ENCODE data around the gene SLX4IP.
"Not testable (repeated sequence)": the region's sequence is repeated elsewhere in the genome, so short reads cannot be mapped to it uniquely, and the experiment has no call there.

SLX4IP gene

GRCh38 chr20:10579942-10580341 is 144.8 kb downstream of the SLX4IP start:
- Mint-ChIP-seq H3K4me1 (ENCODE audit: low read depth) (peaks cover 6% of the 10 kb centered on the region), H3K9me3 (no peaks in the 10 kb centered on the region), H3K27me3 (ENCODE audit: low read depth) (no peaks in the 10 kb centered on the region), H3K27ac (no peak overlapping the region), H3K4me3 (no peak overlapping the region), H3K36me3 (ENCODE audit: low read depth) (no peaks in the 10 kb centered on the region)

- Mint-ChIP-seq H3K4me3 (no peak overlapping the region), H3K4me1 (ENCODE audit: low read depth) (peaks cover 6% of the 10 kb centered on the region), H3K9me3 (no peaks in the 10 kb centered on the region), H3K36me3 (ENCODE audit: low read depth) (no peaks in the 10 kb centered on the region), H3K27me3 (ENCODE audit: low read depth) (no peaks in the 10 kb centered on the region), H3K27ac (no peak overlapping the region)
Observed at GRCh38 chr20:10580700-10581099, 145.6 kb downstream of the SLX4IP start.

GRCh38 chr20:10581823-10582222 is 146.7 kb downstream of the SLX4IP start:
- Mint-ChIP-seq H3K9me3 (no peaks in the 10 kb centered on the region), H3K4me3 (no peak overlapping the region), H3K36me3 (ENCODE audit: low read depth) (no peaks in the 10 kb centered on the region), H3K27me3 (ENCODE audit: low read depth) (no peaks in the 10 kb centered on the region), H3K27ac (no peak overlapping the region), H3K4me1 (ENCODE audit: low read depth) (peaks cover 6% of the 10 kb centered on the region)

DNA sequence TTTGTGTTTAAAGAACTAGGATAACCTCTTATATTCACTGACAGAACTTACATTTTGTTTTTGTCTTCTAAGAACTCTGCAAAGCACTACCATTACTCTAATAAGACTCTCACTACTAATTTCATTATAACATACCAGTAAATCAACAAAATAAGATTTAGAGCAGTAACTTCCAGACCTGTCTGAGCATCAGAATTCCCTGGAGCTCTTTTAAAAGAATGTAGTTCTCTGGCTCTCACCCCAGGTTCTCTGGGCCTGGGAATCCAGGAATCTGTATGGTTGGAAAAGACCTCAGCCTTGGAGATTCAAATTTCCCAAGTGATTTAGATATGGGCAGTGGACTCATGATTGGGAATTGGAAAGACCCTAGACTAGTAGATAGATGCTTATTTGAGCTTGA is 149.3 kb downstream of the SLX4IP start:
- Mint-ChIP-seq H3K4me1 (ENCODE audit: low read depth) (no peaks in the 10 kb centered on the region), H3K36me3 (ENCODE audit: low read depth) (no peaks in the 10 kb centered on the region), H3K4me3 (no peak overlapping the region), H3K27me3 (ENCODE audit: low read depth) (no peaks in the 10 kb centered on the region), H3K9me3 (no peaks in the 10 kb centered on the region), H3K27ac (no peak overlapping the region)

- no peak overlapping the region for H3K4me3 Mint-ChIP-seq
- no peaks in the 10 kb centered on the region for H3K27me3 Mint-ChIP-seq (ENCODE audit: low read depth)
- no peaks in the 10 kb centered on the region for H3K4me1 Mint-ChIP-seq (ENCODE audit: low read depth)
- no peaks in the 10 kb centered on the region for H3K36me3 Mint-ChIP-seq (ENCODE audit: low read depth)
- no peaks in the 10 kb centered on the region for H3K9me3 Mint-ChIP-seq
- no peak overlapping the region for H3K27ac Mint-ChIP-seq
Observed at GRCh38 chr20:10585308-10585707, 150.2 kb downstream of the SLX4IP start.

GRCh38 chr20:10586296-10586695 is 151.2 kb downstream of the SLX4IP start:
- no peak overlapping the region for H3K4me3 Mint-ChIP-seq
- H3K27ac Mint-ChIP-seq = no peak overlapping the region
- no peaks in the 10 kb centered on the region for H3K9me3 Mint-ChIP-seq
- no peaks in the 10 kb centered on the region for H3K27me3 Mint-ChIP-seq (ENCODE audit: low read depth)
- no peaks in the 10 kb centered on the region for H3K36me3 Mint-ChIP-seq (ENCODE audit: low read depth)
- no peaks in the 10 kb centered on the region for H3K4me1 Mint-ChIP-seq (ENCODE audit: low read depth)

GRCh38 chr20:10590446-10590845 is 155.3 kb downstream of the SLX4IP start:
- H3K27ac Mint-ChIP-seq; H3K4me1 Mint-ChIP-seq (ENCODE audit: low read depth); H3K27me3 Mint-ChIP-seq (ENCODE audit: low read depth); H3K36me3 Mint-ChIP-seq (ENCODE audit: low read depth); H3K9me3 Mint-ChIP-seq; H3K4me3 Mint-ChIP-seq: not testable (repeated sequence)

DNA sequence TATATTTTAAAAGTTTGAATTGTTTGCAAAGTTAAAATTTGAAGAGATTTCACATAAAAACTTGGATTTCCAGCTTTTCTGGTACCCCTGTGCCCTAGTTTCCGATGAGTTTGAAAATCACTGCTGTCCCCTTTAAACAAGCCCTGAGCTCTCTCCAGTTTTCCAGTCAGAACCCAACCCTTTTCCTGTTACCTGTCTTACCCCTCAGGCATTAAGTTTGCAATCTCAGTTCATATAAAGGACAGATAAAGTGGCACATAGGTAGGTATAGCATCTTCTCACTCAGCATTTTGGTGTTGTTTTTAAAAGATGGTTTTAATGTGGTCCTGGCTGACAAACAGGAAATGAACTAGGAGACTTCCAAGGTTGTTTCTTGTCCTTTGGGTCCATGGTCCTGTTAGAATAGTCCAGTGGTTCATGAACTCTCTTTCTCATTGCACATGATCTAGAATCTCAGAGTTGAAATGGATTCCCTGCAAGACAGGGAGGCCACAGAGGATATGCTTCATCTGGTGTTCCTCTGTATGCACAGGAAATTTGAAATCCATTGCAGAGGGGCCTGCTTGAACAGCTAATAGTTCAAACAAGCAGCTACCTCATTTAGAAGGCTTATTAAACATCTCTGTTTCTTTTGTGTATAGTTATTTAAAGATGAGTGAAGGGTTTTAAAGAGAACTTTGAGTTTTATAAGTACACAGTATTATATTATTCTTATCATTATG is 156.0 kb downstream of the SLX4IP start:
- Mint-ChIP-seq H3K27me3 (ENCODE audit: low read depth) (no peaks in the 10 kb centered on the region), H3K4me1 (ENCODE audit: low read depth) (peaks cover 2% of the 10 kb centered on the region), H3K9me3 (no peaks in the 10 kb centered on the region), H3K36me3 (ENCODE audit: low read depth) (no peaks in the 10 kb centered on the region), H3K4me3 (no peak overlapping the region), H3K27ac (no peak overlapping the region)

- Mint-ChIP-seq H3K27ac (no peak overlapping the region), H3K27me3 (ENCODE audit: low read depth) (no peaks in the 10 kb centered on the region), H3K4me3 (no peak overlapping the region), H3K4me1 (ENCODE audit: low read depth) (peaks cover 4% of the 10 kb centered on the region), H3K36me3 (ENCODE audit: low read depth) (no peaks in the 10 kb centered on the region), H3K9me3 (no peaks in the 10 kb centered on the region)
Observed at GRCh38 chr20:10591946-10592521, 156.9 kb downstream of the SLX4IP start.

DNA sequence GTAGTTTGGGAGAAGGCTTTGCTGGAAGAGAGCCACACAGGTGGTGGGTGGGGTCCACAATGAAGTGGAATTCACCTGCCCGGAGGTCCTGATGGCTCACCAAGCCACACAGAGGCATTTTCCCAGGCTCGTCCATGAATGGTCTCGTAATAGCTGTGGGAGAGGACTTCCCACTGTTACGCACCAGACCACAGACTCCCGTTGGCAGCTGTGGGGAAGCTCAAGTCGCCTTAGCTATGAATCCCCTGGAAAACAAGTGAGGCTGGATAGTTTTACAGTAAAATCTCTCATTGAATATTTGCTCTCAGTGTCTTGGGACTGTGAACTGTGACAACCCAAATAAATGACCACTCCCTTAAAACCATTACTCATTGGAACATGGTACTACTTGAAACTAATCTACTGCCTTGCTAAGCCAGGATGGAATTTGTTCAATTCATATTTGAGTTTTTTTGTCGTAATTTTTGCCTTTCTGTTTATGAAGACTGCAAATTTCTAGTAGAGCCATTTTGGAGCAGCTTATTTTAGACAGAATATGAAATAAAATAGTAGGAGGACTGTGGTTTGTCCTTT is 159.3 kb downstream of the SLX4IP start:
- H3K4me1 Mint-ChIP-seq (ENCODE audit: low read depth) = peaks cover 9% of the 10 kb centered on the region
- no peak overlapping the region for H3K27ac Mint-ChIP-seq
- H3K9me3 Mint-ChIP-seq = no peaks in the 10 kb centered on the region
- H3K36me3 Mint-ChIP-seq (ENCODE audit: low read depth) = no peaks in the 10 kb centered on the region
- no peak overlapping the region for H3K4me3 Mint-ChIP-seq
- no peaks in the 10 kb centered on the region for H3K27me3 Mint-ChIP-seq (ENCODE audit: low read depth)

DNA sequence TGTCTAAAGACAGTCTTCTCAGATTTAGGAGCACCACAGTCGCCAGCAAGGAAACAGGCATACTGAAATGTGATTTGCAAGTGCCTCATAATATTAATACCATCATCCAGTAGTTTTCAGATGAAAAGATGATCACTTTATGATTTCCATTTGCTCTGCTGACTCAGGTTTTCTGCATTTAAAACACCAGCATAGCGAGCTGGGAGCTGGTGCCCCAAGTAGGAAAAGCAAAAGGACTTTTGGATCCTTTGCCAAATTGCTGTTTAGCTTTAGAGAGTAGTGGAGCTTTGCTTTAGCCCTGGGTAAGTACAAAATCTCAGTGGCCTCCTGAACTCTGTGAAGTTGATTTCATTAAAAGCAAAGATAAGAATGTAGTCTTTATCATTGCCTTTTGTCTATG is 160.2 kb downstream of the SLX4IP start:
- no peaks in the 10 kb centered on the region for H3K27me3 Mint-ChIP-seq (ENCODE audit: low read depth)
- H3K36me3 Mint-ChIP-seq (ENCODE audit: low read depth) = no peaks in the 10 kb centered on the region
- no peak overlapping the region for H3K4me3 Mint-ChIP-seq
- H3K27ac Mint-ChIP-seq = no peak overlapping the region
- peaks cover 9% of the 10 kb centered on the region for H3K4me1 Mint-ChIP-seq (ENCODE audit: low read depth)
- H3K9me3 Mint-ChIP-seq = no peaks in the 10 kb centered on the region

GRCh38 chr20:10595985-10596384 is 160.9 kb downstream of the SLX4IP start:
- H3K27ac Mint-ChIP-seq = no peak overlapping the region
- H3K4me1 Mint-ChIP-seq (ENCODE audit: low read depth) = peaks cover 9% of the 10 kb centered on the region
- H3K4me3 Mint-ChIP-seq = no peak overlapping the region
- no peaks in the 10 kb centered on the region for H3K27me3 Mint-ChIP-seq (ENCODE audit: low read depth)
- H3K36me3 Mint-ChIP-seq (ENCODE audit: low read depth) = no peaks in the 10 kb centered on the region
- H3K9me3 Mint-ChIP-seq = no peaks in the 10 kb centered on the region

GRCh38 chr20:10596710-10597121 is 161.6 kb downstream of the SLX4IP start:
- Mint-ChIP-seq H3K4me1 (ENCODE audit: low read depth) (peaks cover 9% of the 10 kb centered on the region), H3K36me3 (ENCODE audit: low read depth) (peaks cover 2% of the 10 kb centered on the region), H3K27me3 (ENCODE audit: low read depth) (no peaks in the 10 kb centered on the region), H3K27ac (no peak overlapping the region), H3K9me3 (no peaks in the 10 kb centered on the region), H3K4me3 (no peak overlapping the region)

- Mint-ChIP-seq H3K4me3 (no peak overlapping the region), H3K9me3 (no peaks in the 10 kb centered on the region), H3K27ac (no peak overlapping the region), H3K36me3 (ENCODE audit: low read depth) (peaks cover 5% of the 10 kb centered on the region), H3K4me1 (ENCODE audit: low read depth) (peaks cover 9% of the 10 kb centered on the region), H3K27me3 (ENCODE audit: low read depth) (no peaks in the 10 kb centered on the region)
Observed at GRCh38 chr20:10597637-10598036, 162.5 kb downstream of the SLX4IP start.

DNA sequence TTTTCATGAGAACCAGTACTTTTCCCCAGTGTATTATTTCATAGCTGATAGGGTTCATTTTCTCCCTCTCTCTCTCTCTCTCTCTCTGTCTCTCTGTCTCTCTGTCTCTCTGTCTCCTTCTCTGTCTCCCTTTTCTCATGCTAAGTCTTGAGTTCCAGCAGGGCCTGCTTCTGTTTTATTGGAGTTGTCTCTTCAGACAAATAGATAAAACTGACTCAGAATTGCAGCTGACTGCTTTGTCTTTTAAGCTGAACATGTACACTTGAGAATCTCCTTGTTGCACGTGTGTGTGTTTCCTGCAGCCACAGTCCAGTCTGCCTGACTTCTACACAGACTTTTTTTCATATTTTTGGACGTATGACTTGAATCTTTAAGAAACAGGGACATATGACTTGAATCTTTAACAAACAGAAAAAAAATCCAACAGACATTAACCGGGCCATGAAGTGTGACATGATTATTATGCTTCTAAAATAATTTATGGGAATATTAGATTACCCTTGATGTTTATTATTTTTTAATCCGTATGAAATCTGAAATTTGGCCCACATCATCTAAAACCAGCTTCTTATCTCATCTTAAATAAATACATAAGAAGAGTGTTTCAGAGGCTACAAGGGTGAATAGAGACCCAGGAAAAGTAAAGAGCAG is 167.2 kb downstream of the SLX4IP start:
- Mint-ChIP-seq H3K4me1 (ENCODE audit: low read depth) (peaks cover 5% of the 10 kb centered on the region), H3K27me3 (ENCODE audit: low read depth) (no peaks in the 10 kb centered on the region), H3K36me3 (ENCODE audit: low read depth) (peaks cover 5% of the 10 kb centered on the region), H3K27ac (no peak overlapping the region), H3K4me3 (no peak overlapping the region), H3K9me3 (no peaks in the 10 kb centered on the region)

Measured in T-helper 1 cell treated with Interleukin-12 subunit alpha and Interleukin-12 subunit beta and Interleukin-4 antibody, amounts not matched to agents 30 μg/mL and 1 μg/mL, for 36 hours (primary cell).